ENCODE data around the gene AMN1. TPM values are rescaled to one million over a fixed set of nuclear protein-coding genes. Genes with fewer than 3 reads are reported as not detected.

The AMN1 gene
- total and polyA plus RNA-seq, 2 of the 13 experiments (the other 11 are each of a cell fraction or from before 2014, with no cell fraction given), result 7.5 to 26.5 TPM

DNA sequence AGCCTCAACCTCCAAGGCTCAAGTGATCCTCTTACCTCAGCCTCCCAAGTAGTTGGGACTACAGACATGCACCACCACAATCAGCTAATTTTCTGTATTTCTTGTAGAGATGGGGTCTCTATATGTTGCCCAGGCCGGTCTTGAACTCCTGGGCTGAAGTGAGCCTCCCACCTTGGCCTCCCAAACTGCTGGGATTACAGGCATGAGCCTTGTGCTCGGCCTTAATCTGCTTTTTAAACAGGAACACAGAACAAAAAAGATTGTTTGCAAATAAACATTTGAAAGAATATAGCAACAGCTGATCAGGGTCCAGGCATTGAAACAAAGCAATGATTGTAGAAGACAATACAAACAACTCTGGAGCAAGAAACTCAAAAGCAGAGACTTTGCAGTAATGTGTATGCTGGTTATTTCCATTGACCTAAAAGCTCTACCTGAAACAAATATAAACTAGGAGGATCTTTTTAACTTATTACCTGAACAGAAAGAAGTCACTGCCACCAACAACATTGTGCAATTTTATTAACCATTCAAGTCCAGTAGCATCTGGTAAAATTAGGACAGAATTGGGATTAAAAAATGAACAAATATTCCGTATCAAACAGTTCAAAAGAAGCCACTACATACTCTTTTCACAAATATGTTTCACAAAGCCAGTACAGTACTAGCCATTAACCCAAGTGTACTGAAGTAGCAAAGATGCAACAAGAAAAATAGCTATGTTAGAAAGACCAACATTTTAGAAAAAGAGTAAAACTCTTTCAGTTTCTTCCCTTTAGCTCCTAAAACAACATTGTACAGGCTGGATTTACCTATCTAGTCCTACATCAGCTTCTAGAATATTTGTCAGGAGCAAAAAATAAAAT, 14.2 kb downstream of the AMN1 start (continued):
- TF ChIP-seq ZNF562 (CRISPR knock-in tag; IDR thresholded peaks at IDR 0.05; ENCODE audit: borderline replicate concordance) (no peak), ZNF121 (CRISPR knock-in tag; IDR thresholded peaks at IDR 0.05) (peak; percentile 97), ATRX (CRISPR knock-in tag; IDR thresholded peaks at IDR 0.05; ENCODE audit: borderline replicate concordance) (no peak), HNF4A (CRISPR knock-in tag; IDR thresholded peaks at IDR 0.05) (0 out of 2 replicates have a peak, but pooled peaks have one; percentile 13), HNRNPLL (IDR thresholded peaks at IDR 0.05; ENCODE audit: low read depth, low read length, poor library complexity, severe bottlenecking) (no peak), KLF15 (CRISPR knock-in tag; IDR thresholded peaks at IDR 0.05; ENCODE audit: borderline replicate concordance) (no peak), PRMT3 (CRISPR knock-in tag; IDR thresholded peaks at IDR 0.05; ENCODE audit: borderline replicate concordance, low read depth) (no peak), ZNF431 (CRISPR knock-in tag; IDR thresholded peaks at IDR 0.05; ENCODE audit: borderline replicate concordance, low read depth) (no peak), NFATC3 (CRISPR knock-in tag; IDR thresholded peaks at IDR 0.05) (no peak), ZNF788 (CRISPR knock-in tag; IDR thresholded peaks at IDR 0.05; ENCODE audit: borderline replicate concordance) (no peak), ZMAT3 (CRISPR knock-in tag; conservative IDR thresholded peaks at IDR 0.05) (no peak), HDAC2 (CRISPR knock-in tag; IDR thresholded peaks at IDR 0.05) (no peak), ZNF317 (CRISPR knock-in tag; IDR thresholded peaks at IDR 0.05) (no peak), NCOA2 (CRISPR knock-in tag; IDR thresholded peaks at IDR 0.05) (no peak; the same call in 1 of the 2 replicates), JUN (CRISPR knock-in tag; IDR thresholded peaks at IDR 0.05) (no peak), ZNF619 (CRISPR knock-in tag; IDR thresholded peaks at IDR 0.05) (no peak), ZNF10 (CRISPR knock-in tag; IDR thresholded peaks at IDR 0.05; ENCODE audit: borderline replicate concordance, low read depth) (no peak), SIN3B (IDR thresholded peaks at IDR 0.05; ENCODE audit: low read length) (no peak), ARNT (IDR thresholded peaks at IDR 0.05) (no peak), SALL1 (CRISPR knock-in tag; IDR thresholded peaks at IDR 0.05) (peak; percentile 54), ZNF598 (CRISPR knock-in tag; IDR thresholded peaks at IDR 0.05; ENCODE audit: borderline replicate concordance) (no peak), RBAK (CRISPR knock-in tag; IDR thresholded peaks at IDR 0.05) (no peak), FOSL1 (CRISPR knock-in tag; IDR thresholded peaks at IDR 0.05; ENCODE audit: borderline replicate concordance) (no peak), ZNF484 (CRISPR knock-in tag; IDR thresholded peaks at IDR 0.05; ENCODE audit: borderline replicate concordance, low read depth) (no peak)
- TF ChIP-seq, protein P1, sequence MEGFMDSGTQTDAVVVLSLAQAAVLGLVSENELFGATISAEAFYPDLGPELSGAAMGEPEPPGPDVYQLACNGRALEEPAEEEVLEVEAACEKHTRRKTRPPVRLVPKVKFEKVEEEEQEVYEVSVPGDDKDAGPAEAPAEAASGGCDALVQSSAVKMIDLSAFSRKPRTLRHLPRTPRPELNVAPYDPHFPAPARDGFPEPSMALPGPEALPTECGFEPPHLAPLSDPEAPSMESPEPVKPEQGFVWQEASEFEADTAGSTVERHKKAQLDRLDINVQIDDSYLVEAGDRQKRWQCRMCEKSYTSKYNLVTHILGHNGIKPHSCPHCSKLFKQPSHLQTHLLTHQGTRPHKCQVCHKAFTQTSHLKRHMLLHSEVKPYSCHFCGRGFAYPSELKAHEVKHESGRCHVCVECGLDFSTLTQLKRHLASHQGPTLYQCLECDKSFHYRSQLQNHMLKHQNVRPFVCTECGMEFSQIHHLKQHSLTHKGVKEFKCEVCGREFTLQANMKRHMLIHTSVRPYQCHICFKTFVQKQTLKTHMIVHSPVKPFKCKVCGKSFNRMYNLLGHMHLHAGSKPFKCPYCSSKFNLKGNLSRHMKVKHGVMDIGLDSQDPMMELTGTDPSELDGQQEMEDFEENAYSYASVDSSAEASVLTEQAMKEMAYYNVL (CRISPR knock-in tag; IDR thresholded peaks at IDR 0.05; ENCODE audit: borderline replicate concordance), result no peak
- TF ChIP-seq, protein P2, sequence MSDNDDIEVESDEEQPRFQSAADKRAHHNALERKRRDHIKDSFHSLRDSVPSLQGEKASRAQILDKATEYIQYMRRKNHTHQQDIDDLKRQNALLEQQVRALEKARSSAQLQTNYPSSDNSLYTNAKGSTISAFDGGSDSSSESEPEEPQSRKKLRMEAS (IDR thresholded peaks at IDR 0.05), result no peak
- TF ChIP-seq, protein P3, sequence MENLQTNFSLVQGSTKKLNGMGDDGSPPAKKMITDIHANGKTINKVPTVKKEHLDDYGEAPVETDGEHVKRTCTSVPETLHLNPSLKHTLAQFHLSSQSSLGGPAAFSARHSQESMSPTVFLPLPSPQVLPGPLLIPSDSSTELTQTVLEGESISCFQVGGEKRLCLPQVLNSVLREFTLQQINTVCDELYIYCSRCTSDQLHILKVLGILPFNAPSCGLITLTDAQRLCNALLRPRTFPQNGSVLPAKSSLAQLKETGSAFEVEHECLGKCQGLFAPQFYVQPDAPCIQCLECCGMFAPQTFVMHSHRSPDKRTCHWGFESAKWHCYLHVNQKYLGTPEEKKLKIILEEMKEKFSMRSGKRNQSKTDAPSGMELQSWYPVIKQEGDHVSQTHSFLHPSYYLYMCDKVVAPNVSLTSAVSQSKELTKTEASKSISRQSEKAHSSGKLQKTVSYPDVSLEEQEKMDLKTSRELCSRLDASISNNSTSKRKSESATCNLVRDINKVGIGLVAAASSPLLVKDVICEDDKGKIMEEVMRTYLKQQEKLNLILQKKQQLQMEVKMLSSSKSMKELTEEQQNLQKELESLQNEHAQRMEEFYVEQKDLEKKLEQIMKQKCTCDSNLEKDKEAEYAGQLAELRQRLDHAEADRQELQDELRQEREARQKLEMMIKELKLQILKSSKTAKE (CRISPR knock-in tag; IDR thresholded peaks at IDR 0.05; ENCODE audit: borderline replicate concordance), result no peak

All from HepG2 (cell line).